ENCODE data around the gene DSCAM. TPM values are rescaled to one million over a fixed set of nuclear protein-coding genes. Genes with fewer than 3 reads are reported as not detected.
"Not testable (repeated sequence)": the region's sequence is repeated elsewhere in the genome, so short reads cannot be mapped to it uniquely, and the experiment has no call there.

DSCAM gene
- total RNA-seq, result not detected

GRCh38 chr21:40846587-40847411 is at the start of gene DSCAM:
Gene DSCAM, minus strand, starts transcription at chr21:40847158. Its CDS starts 497 bp downstream, at chr21:40846661.
- H3K4me3 Mint-ChIP-seq, result no peak within 1 kb of the TSS

GRCh38 chr21:40895697-40896096 is 48.7 kb upstream of the DSCAM start:
- peaks cover 19% of the 10 kb centered on the region for H3K9me3 Mint-ChIP-seq
- H3K27me3 Mint-ChIP-seq (ENCODE audit: low read depth); H3K36me3 Mint-ChIP-seq (ENCODE audit: insufficient read depth); ATAC-seq; H3K4me1 Mint-ChIP-seq (ENCODE audit: low read depth); DNase-seq; H3K4me3 Mint-ChIP-seq: not testable (repeated sequence)

More at GRCh38 chr21:40846587-40847411, at the start of gene DSCAM:
- Mint-ChIP-seq H3K36me3 (ENCODE audit: insufficient read depth) (no peaks in the 10 kb centered on the region), H3K4me1 (ENCODE audit: low read depth) (no peaks in the 10 kb centered on the region), H3K9me3 (no peaks in the 10 kb centered on the region), H3K27me3 (ENCODE audit: low read depth) (peaks cover 36% of the 10 kb centered on the region)
- no peak for DNase-seq
- no peak for ATAC-seq

GRCh38 chr21:40886931-40887330 is 40.0 kb upstream of the DSCAM start:
- H3K27me3 Mint-ChIP-seq (ENCODE audit: low read depth), result no peaks in the 10 kb centered on the region
- no peaks in the 10 kb centered on the region for H3K9me3 Mint-ChIP-seq
- ATAC-seq (no peak), DNase-seq (no peak)
- no peaks in the 10 kb centered on the region for H3K4me1 Mint-ChIP-seq (ENCODE audit: low read depth)
- no peaks in the 10 kb centered on the region for H3K36me3 Mint-ChIP-seq (ENCODE audit: insufficient read depth)
- H3K4me3 Mint-ChIP-seq, result no peak overlapping the region

GRCh38 chr21:40886006-40886405 is 39.0 kb upstream of the DSCAM start:
- DNase-seq, result no peak
- Mint-ChIP-seq H3K4me1 (ENCODE audit: low read depth) (no peaks in the 10 kb centered on the region), H3K36me3 (ENCODE audit: insufficient read depth) (no peaks in the 10 kb centered on the region), H3K9me3 (no peaks in the 10 kb centered on the region), H3K27me3 (ENCODE audit: low read depth) (no peaks in the 10 kb centered on the region), H3K4me3 (no peak overlapping the region)
- ATAC-seq, result no peak

GRCh38 chr21:40882192-40882915 is 35.4 kb upstream of the DSCAM start:
- no peak overlapping the region for H3K4me3 Mint-ChIP-seq
- H3K27me3 Mint-ChIP-seq (ENCODE audit: low read depth), result no peaks in the 10 kb centered on the region
- ATAC-seq (no peak), DNase-seq (no peak)
- no peaks in the 10 kb centered on the region for H3K36me3 Mint-ChIP-seq (ENCODE audit: insufficient read depth)
- no peaks in the 10 kb centered on the region for H3K9me3 Mint-ChIP-seq
- H3K4me1 Mint-ChIP-seq (ENCODE audit: low read depth), result no peaks in the 10 kb centered on the region

- DNase-seq, result no peak
- H3K4me1 Mint-ChIP-seq (ENCODE audit: low read depth), result no peaks in the 10 kb centered on the region
- H3K9me3 Mint-ChIP-seq, result no peaks in the 10 kb centered on the region
- H3K27me3 Mint-ChIP-seq (ENCODE audit: low read depth), result no peaks in the 10 kb centered on the region
- ATAC-seq, result no peak
- H3K36me3 Mint-ChIP-seq (ENCODE audit: insufficient read depth), result no peaks in the 10 kb centered on the region
- no peak overlapping the region for H3K4me3 Mint-ChIP-seq
These were observed 34.8 kb upstream of the DSCAM start for GRCh38 chr21:40881767-40882166.

- no peaks in the 10 kb centered on the region for H3K27me3 Mint-ChIP-seq (ENCODE audit: low read depth)
- no peaks in the 10 kb centered on the region for H3K36me3 Mint-ChIP-seq (ENCODE audit: insufficient read depth)
- no peaks in the 10 kb centered on the region for H3K4me1 Mint-ChIP-seq (ENCODE audit: low read depth)
- H3K4me3 Mint-ChIP-seq, result no peak overlapping the region
- ATAC-seq, result no peak
- no peak for DNase-seq
- H3K9me3 Mint-ChIP-seq, result peaks cover 24% of the 10 kb centered on the region
These were observed 24.1 kb upstream of the DSCAM start for GRCh38 chr21:40871099-40871498.

- ATAC-seq (no peak), DNase-seq (no peak)
- Mint-ChIP-seq H3K4me1 (ENCODE audit: low read depth) (no peaks in the 10 kb centered on the region), H3K4me3 (no peak overlapping the region), H3K36me3 (ENCODE audit: insufficient read depth) (no peaks in the 10 kb centered on the region), H3K27me3 (ENCODE audit: low read depth) (no peaks in the 10 kb centered on the region), H3K9me3 (no peaks in the 10 kb centered on the region)
These were observed 16.9 kb upstream of the DSCAM start for GRCh38 chr21:40863839-40864238.

- no peaks in the 10 kb centered on the region for H3K4me1 Mint-ChIP-seq (ENCODE audit: low read depth)
- H3K9me3 Mint-ChIP-seq, result no peaks in the 10 kb centered on the region
- H3K4me3 Mint-ChIP-seq, result no peak overlapping the region
- no peak for DNase-seq
- no peak for ATAC-seq
- no peaks in the 10 kb centered on the region for H3K36me3 Mint-ChIP-seq (ENCODE audit: insufficient read depth)
- H3K27me3 Mint-ChIP-seq (ENCODE audit: low read depth), result peaks cover 3% of the 10 kb centered on the region
These were observed 11.6 kb upstream of the DSCAM start for GRCh38 chr21:40858517-40858916.

GRCh38 chr21:40853956-40854688 is 7.2 kb upstream of the DSCAM start:
- no peak for ATAC-seq

GRCh38 chr21:40852563-40852962 is 5.6 kb upstream of the DSCAM start:
- ATAC-seq, result no peak
- DNase-seq, result no peak
- Mint-ChIP-seq H3K4me3 (no peak overlapping the region), H3K27me3 (ENCODE audit: low read depth) (peaks cover 13% of the 10 kb centered on the region), H3K4me1 (ENCODE audit: low read depth) (no peaks in the 10 kb centered on the region), H3K36me3 (ENCODE audit: insufficient read depth) (no peaks in the 10 kb centered on the region), H3K9me3 (no peaks in the 10 kb centered on the region)

More at GRCh38 chr21:40853956-40854688, 7.2 kb upstream of the DSCAM start:
- H3K4me3 Mint-ChIP-seq, result no peak overlapping the region
- H3K9me3 Mint-ChIP-seq, result no peaks in the 10 kb centered on the region
- peaks cover 3% of the 10 kb centered on the region for H3K27me3 Mint-ChIP-seq (ENCODE audit: low read depth)
- H3K4me1 Mint-ChIP-seq (ENCODE audit: low read depth), result no peaks in the 10 kb centered on the region
- no peaks in the 10 kb centered on the region for H3K36me3 Mint-ChIP-seq (ENCODE audit: insufficient read depth)
- no peak for DNase-seq

- Mint-ChIP-seq H3K9me3 (no peaks in the 10 kb centered on the region), H3K4me1 (ENCODE audit: low read depth) (no peaks in the 10 kb centered on the region), H3K27me3 (ENCODE audit: low read depth) (peaks cover 19% of the 10 kb centered on the region), H3K36me3 (ENCODE audit: insufficient read depth) (no peaks in the 10 kb centered on the region), H3K4me3 (no peak overlapping the region)
- ATAC-seq (no peak), DNase-seq (no peak)
These were observed 4.8 kb upstream of the DSCAM start for GRCh38 chr21:40851749-40852148.

- Mint-ChIP-seq H3K9me3 (no peaks in the 10 kb centered on the region), H3K4me3 (no peak overlapping the region), H3K4me1 (ENCODE audit: low read depth) (no peaks in the 10 kb centered on the region), H3K36me3 (ENCODE audit: insufficient read depth) (no peaks in the 10 kb centered on the region), H3K27me3 (ENCODE audit: low read depth) (peaks cover 22% of the 10 kb centered on the region)
- no peak for DNase-seq
- no peak for ATAC-seq
These were observed 3.1 kb upstream of the DSCAM start for GRCh38 chr21:40850071-40850470.

- Mint-ChIP-seq H3K4me3 (no peak overlapping the region), H3K36me3 (ENCODE audit: insufficient read depth) (no peaks in the 10 kb centered on the region), H3K9me3 (no peaks in the 10 kb centered on the region), H3K27me3 (ENCODE audit: low read depth) (peaks cover 26% of the 10 kb centered on the region), H3K4me1 (ENCODE audit: low read depth) (no peaks in the 10 kb centered on the region)
- DNase-seq (no peak), ATAC-seq (no peak)
These were observed 993 bp upstream of the DSCAM start for GRCh38 chr21:40847951-40848350.

Measured in activated T-cell treated with anti-CD3 and anti-CD28 coated beads, Interleukin-2, amount 50 U/mL, for 4 hours (primary cell).